HG03159 (cell line): Measurements from ENCODE around the gene FAM168A.

ENCODE experiments used
- ATAC-seq: cut with Tn5 transposase; IDR thresholded peaks from one replicate; pipeline ENCODE4 v1.9.1; 2021; ENCODE audit warnings: mild to moderate bottlenecking, moderate library complexity; ENCODE audit not compliant: unreplicated experiment

The FAM168A gene

DNA sequence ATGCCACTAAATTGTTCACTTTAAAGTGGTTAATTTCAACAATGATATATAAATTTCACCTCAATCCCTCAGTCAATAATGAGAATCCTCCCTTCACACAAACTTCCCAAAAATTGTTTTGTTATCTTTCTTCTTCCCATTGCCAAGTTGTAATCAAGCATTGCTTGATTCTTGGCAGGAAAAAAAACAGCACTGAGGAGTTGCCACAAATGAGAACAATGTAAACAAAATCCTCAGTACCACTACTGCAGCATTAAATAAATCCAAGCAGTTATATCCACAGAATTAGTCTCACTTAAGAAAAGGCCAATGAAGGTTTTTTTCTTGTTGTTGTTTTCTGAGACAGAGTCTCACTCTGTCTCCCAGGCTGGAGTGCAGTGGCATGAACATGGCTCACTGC, 38.2 kb downstream of the FAM168A start:
- ATAC-seq: no peak

- ATAC-seq: no peak
Measured at GRCh38 chr11:73556966-73557365, 40.9 kb downstream of the FAM168A start.

- no peak for ATAC-seq
Measured at GRCh38 chr11:73555615-73556014, 42.3 kb downstream of the FAM168A start.

DNA sequence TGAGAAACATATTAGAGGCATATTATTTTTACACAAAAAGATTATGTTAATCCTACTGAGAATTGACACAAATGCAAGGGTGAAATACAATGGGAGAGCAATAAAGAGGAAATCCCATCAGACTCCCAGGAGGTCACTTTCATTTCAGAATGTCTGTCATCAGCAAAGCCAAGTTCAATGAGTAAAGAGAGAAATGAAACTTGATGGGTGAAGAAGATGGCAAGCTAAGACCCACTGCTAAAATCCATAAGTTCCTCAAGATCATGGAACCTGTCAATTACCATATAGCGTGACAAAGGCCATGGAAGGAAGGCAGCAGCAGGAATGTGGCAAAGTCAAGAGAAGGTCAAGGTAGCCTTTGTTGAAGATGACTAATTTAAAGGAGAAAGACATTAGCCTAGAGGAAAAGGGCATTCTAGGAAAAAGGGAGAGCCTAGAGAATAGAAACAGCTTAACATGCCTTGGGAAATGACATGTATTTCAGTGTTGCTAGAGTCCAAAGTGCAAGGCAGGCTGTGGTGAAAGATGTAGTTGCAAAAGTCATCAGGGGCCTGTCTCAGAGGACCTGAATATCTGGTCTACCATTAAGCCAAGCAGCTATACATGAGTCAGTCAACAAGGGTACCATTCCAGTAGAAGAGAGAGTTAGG, 43.1 kb downstream of the FAM168A start:
- no peak for ATAC-seq

- ATAC-seq: no peak
Measured at GRCh38 chr11:73553266-73553665, 44.6 kb downstream of the FAM168A start.

DNA sequence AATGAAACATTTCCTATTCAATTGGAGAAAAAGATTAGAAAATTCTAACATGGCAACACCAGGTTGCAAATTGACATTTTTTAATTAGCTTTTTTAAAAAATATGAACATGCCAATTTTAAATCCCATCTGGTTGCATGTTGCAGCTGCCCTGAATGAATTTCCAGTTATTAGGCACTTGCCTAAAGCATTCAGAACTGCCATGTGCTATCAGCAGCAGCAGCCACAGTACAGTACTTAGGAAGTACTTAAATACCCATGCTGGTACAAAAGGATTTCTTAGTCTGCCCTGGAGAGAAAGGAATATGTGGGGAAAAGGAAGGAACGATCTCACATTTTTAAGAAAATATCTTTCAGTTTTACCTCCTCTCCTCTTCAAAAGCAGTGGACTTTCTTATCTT, 46.2 kb downstream of the FAM168A start:
- no peak for ATAC-seq

GRCh38 chr11:73549376-73549775, 48.5 kb downstream of the FAM168A start:
- no peak for ATAC-seq

GRCh38 chr11:73547706-73548595, 50.0 kb downstream of the FAM168A start:
- no peak for ATAC-seq

GRCh38 chr11:73542175-73542574, 55.7 kb downstream of the FAM168A start:
- ATAC-seq: no peak

DNA sequence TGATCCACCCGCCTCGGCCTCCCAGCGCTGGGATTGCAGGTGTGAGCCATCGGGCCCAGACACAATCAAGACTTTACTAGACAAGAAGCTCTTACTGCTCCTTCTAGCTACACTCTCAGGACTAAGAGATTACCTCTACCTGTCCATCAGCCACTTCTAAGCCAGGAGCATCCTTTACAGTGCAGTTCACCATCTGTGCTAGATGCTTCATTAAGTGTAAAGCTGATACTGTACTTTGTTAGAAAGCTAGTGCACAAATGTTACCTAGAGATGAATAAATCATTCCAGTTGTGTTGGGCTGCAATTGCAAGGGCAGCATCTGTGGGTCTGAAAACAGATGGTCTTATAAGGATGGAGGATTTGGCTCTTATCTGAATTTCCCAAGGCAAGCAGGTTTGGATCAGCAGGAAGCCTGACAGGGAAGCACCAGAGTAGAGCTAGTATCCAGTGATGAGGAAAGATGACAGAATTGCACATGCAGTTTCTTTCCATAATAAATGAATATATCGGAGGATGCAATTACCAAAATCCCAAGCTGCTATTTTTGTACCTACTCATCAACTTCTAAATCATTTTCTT, 58.3 kb downstream of the FAM168A start:
- no peak for ATAC-seq

GRCh38 chr11:73538381-73538872, 59.5 kb downstream of the FAM168A start:
- peak; percentile 74 for ATAC-seq

GRCh38 chr11:73537969-73538368, 59.9 kb downstream of the FAM168A start:
- ATAC-seq: no peak

DNA sequence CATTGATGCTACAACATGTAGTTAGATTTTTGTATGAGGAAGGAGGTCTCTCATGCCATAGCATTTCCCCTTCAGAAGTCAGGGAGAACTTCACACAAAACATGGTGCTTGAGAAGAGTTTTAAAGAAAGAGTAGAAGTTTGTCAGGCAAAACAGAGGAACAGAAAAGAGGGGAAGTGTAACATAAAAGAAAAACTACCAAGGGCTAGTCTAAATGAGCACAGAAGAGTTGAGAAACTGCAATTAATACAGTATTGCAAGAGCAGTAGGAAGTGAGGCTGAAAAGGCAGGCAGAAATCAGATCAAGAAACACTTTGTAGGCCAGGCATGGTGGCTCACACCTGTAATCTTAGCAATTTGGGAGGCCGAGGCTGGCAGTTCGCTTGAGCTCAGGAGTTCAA, 61.0 kb downstream of the FAM168A start:
- no peak for ATAC-seq

- no peak for ATAC-seq
Measured at GRCh38 chr11:73532310-73532709, 65.6 kb downstream of the FAM168A start.

DNA sequence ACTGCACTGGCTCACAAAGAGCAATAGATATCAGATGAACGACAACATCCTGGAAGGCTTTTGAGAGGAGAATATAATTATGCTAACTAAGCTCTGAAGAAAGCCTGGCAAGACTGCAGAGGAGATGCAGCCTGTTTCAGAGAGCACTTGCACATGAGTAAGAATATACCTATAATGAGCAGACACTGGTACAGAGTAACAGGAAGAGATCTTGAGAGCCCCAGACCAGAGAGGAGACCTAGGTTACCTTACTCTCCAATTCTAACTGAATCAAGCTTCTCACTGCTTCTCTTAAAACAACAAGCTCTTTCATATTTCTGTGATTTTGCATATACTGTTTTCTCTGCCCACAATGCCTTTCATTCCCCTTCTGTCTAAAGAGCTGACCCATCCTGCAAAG, 66.5 kb downstream of the FAM168A start:
- ATAC-seq: no peak

DNA sequence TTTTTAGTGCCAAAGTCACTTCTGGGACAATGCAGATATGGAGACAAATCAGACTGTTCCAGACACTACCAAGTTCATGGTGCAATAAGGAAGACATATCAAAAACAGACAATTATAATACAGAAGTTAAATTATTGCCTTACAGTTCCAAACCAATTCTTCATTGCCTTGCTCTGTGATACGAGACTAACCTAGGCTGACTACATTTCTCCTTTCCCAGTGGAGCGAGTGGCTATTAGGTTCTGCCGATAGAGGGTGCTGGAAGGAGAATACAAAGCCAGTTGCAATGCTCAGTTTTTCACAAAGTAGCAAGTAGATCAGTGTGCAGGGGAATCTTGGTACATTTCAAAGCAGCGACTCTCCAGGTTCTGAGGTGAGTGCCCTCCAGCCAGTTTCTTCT, 67.8 kb downstream of the FAM168A start:
- ATAC-seq: no peak

- no peak for ATAC-seq
Measured at GRCh38 chr11:73529204-73529530, 68.7 kb downstream of the FAM168A start.

DNA sequence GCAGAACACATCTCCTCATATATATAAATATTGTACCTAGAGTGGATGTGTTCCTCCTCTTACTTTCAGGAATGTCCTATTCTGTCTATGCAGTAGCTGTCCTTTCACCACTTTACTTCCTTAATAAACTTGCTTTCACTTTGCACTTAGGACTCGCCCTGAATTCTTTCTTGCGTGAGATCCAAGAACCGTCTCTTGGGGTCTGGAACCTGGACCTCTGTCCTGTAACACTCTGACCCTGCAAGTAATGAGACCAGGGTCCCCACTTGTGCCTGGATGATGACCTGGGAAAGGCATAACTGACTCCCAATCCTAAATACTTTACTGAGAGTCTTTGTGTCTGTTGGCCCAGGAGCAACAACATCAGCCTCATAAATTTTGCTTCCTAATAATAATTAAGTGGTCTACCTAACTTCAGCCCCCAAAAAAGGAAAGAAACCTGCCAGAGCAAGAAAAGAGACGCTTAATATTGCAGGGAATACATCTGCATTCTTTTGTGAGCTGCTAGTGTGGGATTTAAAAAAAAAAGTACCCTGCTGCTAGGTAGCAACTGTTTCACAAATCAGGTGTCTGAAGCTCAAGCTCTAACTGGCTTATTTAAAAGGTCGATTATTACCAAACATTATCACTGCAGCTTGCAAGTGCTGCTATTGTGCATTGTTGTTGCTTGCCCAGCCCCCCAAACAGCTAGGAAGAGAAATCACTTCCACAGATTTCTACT, 69.3 kb downstream of the FAM168A start:
- ATAC-seq: no peak

GRCh38 chr11:73528013-73528412, 69.9 kb downstream of the FAM168A start:
- no peak for ATAC-seq

GRCh38 chr11:73525611-73526010, 72.3 kb downstream of the FAM168A start:
- ATAC-seq: no peak

- no peak for ATAC-seq
Measured at GRCh38 chr11:73524774-73525173, 73.1 kb downstream of the FAM168A start.
